Thyroid gland (tissue), 4 donors: ENCODE data around the gene TEX11.

Source experiments
- CTCF ChIP-seq, 6 experiments: fragments of 200-600 bp in 3 of 6; fragments of 450-650 bp in 3 of 6; sonication (generic) in 3 of 6; IDR thresholded peaks; one replicate each; pipeline ENCODE4 v1.5.1; 2016 to 2019; ENCODE audit warnings: antibody characterized with exemption in 6 of 6, mild to moderate bottlenecking in 2 of 6, inconsistent platforms in 1 of 6, moderate library complexity in 1 of 6
- POLR2A ChIP-seq, 2 donors: fragments of 450-650 bp; IDR thresholded peaks; one replicate each; pipeline ENCODE4 v1.6.1; 2017; ENCODE audit warnings: antibody characterized with exemption in 2 of 2, mild to moderate bottlenecking in 2 of 2, moderate library complexity in 1 of 2

- no peak for TF ChIP-seq CTCF (IDR thresholded peaks at IDR 0.05)
- TF ChIP-seq POLR2A (IDR thresholded peaks at IDR 0.05): no peak
Measured at GRCh38 chrX:70907900-70908299, 611 bp downstream of the TEX11 start.
